ENCODE measurements around the gene ITSN2. TPM values are rescaled to one million over a fixed set of nuclear protein-coding genes. Genes with fewer than 3 reads are reported as not detected.

The ITSN2 gene
- total RNA-seq, 2 donors from 2014 or later = 38.2 to 38.5 TPM

GRCh38 chr2:24174851-24175277 is 185.5 kb downstream of the ITSN2 start, which contains the start of gene FAM228A:
Gene FAM228A, plus strand, starts transcription at chr2:24175053. Its CDS starts 428 bp downstream, at chr2:24175481.
- Histone ChIP-seq H3K4me3 (no peak within 1 kb of the TSS), H3K27ac (no peak within 1 kb of the TSS), H3K9ac (ENCODE audit: low read depth in 2 of 2, low read length in 2 of 2) (no peak within 1 kb of the TSS), H3K9me3 (no peaks in the 10 kb centered on the region), H3K4me1 (no peaks in the 10 kb centered on the region), H3K27me3 (no peaks in the 10 kb centered on the region), H3K36me3 (no peaks in the 10 kb centered on the region)
- no peak for TF ChIP-seq CTCF (IDR thresholded peaks at IDR 0.05)
- no peak for DNase-seq
- intact Hi-C loops (cut with DNase I) = no loop called here

GRCh38 chr2:24169023-24169422 is 191.3 kb downstream of the ITSN2 start:
- intact Hi-C loops (cut with DNase I) = loop anchor here (10.0 kb wide), 1 partner anchor 344 kb away; no protein-coding TSS in a partner anchor
- no peaks in the 10 kb centered on the region for H3K27me3 ChIP-seq

GRCh38 chr2:24164416-24164973 is 195.8 kb downstream of the ITSN2 start:
- DNase-seq = peak; percentile 24
- Histone ChIP-seq H3K36me3 (no peaks in the 10 kb centered on the region), H3K27me3 (no peaks in the 10 kb centered on the region), H3K4me3 (no peak overlapping the region), H3K4me1 (no peaks in the 10 kb centered on the region), H3K27ac (no peak overlapping the region), H3K9ac (ENCODE audit: low read depth in 2 of 2, low read length in 2 of 2) (no peak overlapping the region), H3K9me3 (no peaks in the 10 kb centered on the region)
- TF ChIP-seq CTCF (IDR thresholded peaks at IDR 0.05) = peak; percentile 58
- intact Hi-C loops (cut with DNase I) = loop anchor here (5.0 to 10.0 kb wide), 2 partner anchors 142 to 340 kb away; no protein-coding TSS in a partner anchor

More at GRCh38 chr2:24169023-24169422, 191.3 kb downstream of the ITSN2 start:
- no peak overlapping the region for H3K27ac ChIP-seq
- no peaks in the 10 kb centered on the region for H3K9me3 ChIP-seq
- no peaks in the 10 kb centered on the region for H3K36me3 ChIP-seq
- TF ChIP-seq CTCF (IDR thresholded peaks at IDR 0.05) = no peak
- no peak overlapping the region for H3K4me3 ChIP-seq
- no peak overlapping the region for H3K9ac ChIP-seq (ENCODE audit: low read depth in 2 of 2, low read length in 2 of 2)
- no peaks in the 10 kb centered on the region for H3K4me1 ChIP-seq
- no peak for DNase-seq

- no peaks in the 10 kb centered on the region for H3K27me3 ChIP-seq
- H3K9me3 ChIP-seq = no peaks in the 10 kb centered on the region
- no peak overlapping the region for H3K27ac ChIP-seq
- no peak overlapping the region for H3K9ac ChIP-seq (ENCODE audit: low read depth in 2 of 2, low read length in 2 of 2)
- H3K4me1 ChIP-seq = no peaks in the 10 kb centered on the region
- no peaks in the 10 kb centered on the region for H3K36me3 ChIP-seq
- no peak for DNase-seq
- no peak overlapping the region for H3K4me3 ChIP-seq
- intact Hi-C loops (cut with DNase I) = loop anchor here (5.0 to 10.0 kb wide), 2 partner anchors 141 to 339 kb away; no protein-coding TSS in a partner anchor
- TF ChIP-seq CTCF (IDR thresholded peaks at IDR 0.05) = no peak
Observed at GRCh38 chr2:24163601-24164000, 196.7 kb downstream of the ITSN2 start.

- intact Hi-C loops (cut with DNase I) = loop anchor here (5.0 to 10.0 kb wide), 2 partner anchors 141 to 338 kb away; no protein-coding TSS in a partner anchor
- Histone ChIP-seq H3K27me3 (no peaks in the 10 kb centered on the region), H3K27ac (no peak overlapping the region), H3K36me3 (no peaks in the 10 kb centered on the region), H3K4me3 (no peak overlapping the region), H3K9ac (ENCODE audit: low read depth in 2 of 2, low read length in 2 of 2) (no peak overlapping the region), H3K4me1 (no peaks in the 10 kb centered on the region), H3K9me3 (no peaks in the 10 kb centered on the region)
- TF ChIP-seq CTCF (IDR thresholded peaks at IDR 0.05) = no peak
- no peak for DNase-seq
Observed at GRCh38 chr2:24163186-24163585, 197.2 kb downstream of the ITSN2 start.

Data from colonic mucosa (tissue), 4 donors.